AG08396 (cell line): Measurements from ENCODE around the gene LNPEP.

Source experiments
- DNase-seq: peaks from one replicate; pipeline ENCODE4 v3.0.0; 2012; ENCODE audit warnings: low spot score, mixed read lengths

The LNPEP gene

DNA sequence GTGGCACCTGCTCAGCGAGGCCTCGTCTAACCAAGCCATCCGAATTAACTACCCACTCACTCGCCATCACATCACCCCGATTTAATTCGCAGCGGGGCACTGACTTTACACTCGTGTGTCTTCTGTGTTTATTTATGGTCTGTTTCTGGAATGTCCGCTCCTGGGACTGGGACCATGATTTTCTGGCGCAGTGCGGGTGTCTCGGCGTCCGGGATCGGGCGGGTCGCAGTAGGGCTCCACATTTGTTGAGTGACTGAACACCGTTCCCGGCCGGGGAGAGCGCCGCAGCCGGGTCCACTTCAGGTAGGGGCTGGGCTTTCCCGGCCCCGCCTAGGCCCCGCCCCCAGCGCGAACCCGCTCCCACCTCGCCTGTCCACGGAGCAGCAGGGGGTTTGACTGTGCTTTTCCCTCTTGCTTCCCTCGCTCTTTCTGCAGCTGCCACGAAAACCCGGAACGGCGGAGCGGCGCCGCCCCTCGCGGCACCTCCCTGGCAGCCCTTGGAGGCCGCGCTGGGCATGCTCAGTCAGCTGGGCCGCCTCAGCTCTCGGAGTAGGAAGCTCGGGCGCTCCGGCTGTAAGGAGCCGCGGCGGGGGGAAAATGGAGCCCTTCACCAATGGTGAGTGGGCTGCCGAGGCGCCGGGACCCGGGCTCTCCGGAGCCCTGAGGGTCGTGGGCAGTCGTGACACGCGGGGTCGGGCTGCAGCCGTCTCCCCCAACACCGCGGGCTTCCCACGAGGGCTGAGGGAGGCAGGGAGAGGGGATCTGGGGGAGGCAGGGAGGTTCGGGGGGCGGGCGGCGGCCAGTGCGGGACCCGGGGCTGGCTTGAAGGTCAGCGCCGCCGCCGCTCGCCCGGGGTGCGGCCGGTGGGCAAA lies at the start of gene LNPEP:
TSS of gene LNPEP (plus strand) at position 522 of the 872 bp plus-strand sequence. CDS start at position 598, 76 bp downstream.
- DNase-seq = peak; percentile 92

DNA sequence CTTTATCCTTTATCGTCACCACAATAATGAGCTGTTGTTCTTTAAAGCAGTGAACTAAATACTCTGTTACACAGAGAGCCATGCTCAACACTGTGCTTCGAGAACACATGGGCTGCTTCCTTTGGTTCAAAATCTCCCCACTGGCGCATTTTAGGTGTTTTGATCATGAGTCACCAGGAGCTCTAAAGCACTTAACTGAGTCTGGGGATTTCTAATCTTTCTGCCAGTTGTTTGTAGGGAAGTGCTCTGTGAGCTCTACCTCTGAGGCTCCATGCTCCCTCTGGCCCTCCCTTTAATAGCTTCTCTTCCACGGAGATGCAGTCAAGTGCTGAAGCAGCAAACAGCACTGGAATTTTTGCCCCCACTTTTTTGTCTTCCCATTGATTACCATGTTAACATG lies 42.5 kb upstream of the LNPEP start:
- no peak for DNase-seq

DNA sequence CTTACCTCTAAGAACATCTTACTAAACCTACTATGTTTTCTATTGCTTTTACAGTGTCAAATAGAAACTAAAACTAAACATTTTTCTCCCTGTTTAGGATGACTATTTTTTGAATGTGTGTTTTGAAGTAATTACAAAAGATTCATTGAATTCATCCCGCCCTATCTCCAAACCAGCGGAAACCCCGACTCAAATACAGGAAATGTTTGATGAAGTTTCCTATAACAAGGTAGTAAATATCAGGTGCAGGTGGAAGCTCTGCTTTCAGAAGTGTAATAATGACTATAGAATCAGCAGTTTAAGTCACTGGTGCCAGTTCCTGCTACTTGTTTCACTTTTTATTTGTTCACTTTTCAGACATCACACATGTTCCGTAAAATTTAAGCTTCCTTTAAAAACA lies 39.6 kb upstream of the LNPEP start:
- DNase-seq = no peak

DNA sequence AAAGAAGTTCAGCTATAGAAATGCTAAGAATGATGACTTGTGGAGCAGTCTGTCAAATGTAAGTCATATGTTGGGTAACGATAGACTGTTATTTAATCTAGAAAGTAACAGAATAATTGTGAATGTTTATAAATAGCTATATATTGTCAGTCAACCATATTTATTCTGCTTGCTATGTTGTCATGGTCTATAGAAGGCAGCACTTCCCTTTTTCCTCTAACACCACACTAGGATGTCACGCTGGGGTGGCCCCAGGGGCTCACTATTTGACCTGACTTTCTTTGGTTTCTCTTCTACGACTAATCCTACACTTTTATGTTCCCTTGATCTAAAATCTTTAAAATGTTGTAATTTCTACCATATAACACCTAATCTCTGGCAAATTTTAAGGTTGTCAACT lies 39.1 kb upstream of the LNPEP start:
- no peak for DNase-seq

DNA sequence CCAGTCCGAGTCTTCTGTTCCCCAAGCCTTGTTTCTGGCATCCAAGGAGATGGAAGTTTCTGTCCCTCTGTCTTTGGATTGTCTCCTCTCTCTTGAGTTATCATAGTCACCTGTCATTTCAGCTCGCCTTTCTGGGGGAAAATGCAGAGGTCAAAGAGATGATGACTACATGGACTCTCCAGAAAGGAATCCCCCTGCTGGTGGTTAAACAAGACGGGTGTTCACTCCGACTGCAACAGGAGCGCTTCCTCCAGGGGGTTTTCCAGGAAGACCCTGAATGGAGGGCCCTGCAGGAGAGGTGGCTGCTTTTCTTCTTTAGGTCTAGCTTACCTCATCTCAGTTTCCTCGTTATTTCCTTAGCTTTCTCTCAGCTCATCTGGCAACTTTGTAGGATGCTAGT lies 34.5 kb upstream of the LNPEP start:
- no peak for DNase-seq

DNA sequence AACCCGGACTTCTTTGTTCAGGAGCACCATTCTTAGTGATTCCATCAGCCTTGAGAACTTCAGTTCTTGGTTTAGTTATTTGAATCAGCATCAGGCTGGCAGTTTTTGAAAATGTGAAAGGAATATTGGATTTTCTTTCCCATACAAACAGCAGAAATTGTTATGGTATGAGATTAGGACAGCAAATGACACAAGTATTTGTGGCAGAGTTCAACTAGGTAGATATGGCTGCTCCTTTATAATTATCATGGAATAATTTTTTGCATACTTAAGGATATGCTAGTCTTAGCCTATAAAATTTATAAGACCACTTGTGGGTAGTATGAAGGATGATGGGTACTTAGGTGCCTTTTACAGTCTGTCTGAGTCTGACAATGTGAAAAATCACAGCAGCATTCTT lies 34.0 kb upstream of the LNPEP start:
- DNase-seq = no peak

DNA sequence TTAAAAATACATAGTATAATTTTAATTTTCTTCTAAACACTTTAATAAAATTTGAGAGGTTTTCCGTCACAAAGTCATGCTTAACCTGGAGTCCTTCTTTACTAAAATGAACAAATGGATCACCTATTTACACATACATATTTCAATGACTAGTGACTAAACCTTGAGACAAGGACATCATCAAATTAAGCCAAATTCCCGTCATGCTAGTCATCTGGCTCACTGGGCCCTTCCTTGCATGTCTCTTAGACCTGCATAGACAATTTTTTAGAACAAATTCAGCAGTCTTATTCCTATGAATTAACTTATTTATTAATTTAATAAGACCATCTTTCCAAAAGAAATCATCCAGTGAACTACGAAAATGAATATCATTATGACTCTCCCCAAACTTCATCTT lies 33.0 kb upstream of the LNPEP start:
- no peak for DNase-seq

DNA sequence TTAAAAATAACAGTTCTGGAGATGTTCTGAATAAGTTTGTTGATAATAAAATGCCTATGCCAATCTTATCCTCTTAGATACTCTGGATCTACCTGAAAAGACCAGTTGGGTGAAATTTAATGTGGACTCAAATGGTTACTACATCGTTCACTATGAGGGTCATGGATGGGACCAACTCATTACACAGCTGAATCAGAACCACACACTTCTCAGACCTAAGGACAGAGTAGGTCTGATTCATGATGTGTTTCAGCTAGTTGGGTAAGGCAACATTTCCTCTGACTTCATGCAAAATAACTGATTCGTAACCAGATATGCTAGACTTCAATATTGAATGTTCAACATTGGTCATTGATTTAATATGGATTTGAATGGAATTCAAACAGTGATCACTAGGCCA lies 32.6 kb upstream of the LNPEP start:
- DNase-seq = no peak

DNA sequence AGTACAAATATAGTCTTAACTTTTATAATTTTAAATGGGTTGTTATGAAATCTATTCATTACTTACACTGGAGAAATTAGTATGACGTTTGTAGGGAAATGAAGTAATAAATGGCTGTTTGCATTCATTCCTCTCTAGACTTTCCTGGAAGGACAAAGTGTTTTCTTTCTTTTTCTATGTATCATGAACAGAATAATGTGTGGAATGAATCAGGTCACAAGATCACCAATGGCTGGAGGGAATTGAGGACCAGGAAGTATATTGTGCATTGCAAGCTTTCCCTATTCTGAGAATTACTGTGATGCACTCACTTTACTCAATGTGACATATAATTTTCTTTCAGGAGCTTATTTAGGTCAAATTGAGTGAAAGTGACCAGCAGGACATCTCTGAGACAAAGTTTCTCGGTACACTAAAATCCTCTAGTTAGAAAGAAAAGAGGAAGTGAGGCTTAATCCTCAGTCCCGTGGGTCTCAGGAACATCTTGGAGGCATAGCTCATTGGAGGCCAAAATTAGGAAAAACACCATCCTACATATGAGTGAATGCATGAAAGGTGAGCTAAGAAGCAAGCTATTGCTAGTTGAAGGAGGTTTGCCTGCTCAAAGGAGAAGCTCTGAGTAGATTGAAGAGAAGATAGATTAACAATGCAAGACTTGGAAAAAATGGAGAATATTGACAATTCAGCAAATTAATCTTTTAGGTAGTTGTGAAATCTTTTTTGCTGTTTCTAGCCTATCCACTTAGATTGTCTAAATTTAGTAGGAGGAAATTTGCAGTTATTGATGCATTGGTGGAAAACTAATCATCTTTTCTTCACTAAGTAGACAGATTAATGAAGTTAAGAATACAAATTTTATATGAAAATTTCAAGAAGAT lies 31.6 kb upstream of the LNPEP start:
- no peak for DNase-seq

DNA sequence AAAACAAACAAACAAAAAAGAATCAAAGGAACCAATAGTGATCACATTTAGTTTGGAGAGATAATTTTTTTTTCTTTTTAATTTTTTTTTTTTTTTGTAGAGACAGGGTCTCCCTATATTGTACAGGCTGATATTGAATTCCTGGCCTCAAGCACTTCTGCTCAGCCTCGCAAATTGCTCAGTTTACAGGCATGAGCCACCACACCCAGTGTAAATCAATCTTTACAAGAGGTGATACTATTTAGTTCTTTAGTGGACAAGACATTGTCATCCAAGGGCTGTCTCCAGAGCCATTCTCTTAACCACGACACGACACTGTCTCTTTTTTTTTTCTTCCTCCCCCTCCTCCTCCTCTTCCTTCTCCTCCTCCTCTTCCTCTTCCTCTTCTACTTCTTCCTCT lies 30.0 kb upstream of the LNPEP start:
- no peak for DNase-seq

DNA sequence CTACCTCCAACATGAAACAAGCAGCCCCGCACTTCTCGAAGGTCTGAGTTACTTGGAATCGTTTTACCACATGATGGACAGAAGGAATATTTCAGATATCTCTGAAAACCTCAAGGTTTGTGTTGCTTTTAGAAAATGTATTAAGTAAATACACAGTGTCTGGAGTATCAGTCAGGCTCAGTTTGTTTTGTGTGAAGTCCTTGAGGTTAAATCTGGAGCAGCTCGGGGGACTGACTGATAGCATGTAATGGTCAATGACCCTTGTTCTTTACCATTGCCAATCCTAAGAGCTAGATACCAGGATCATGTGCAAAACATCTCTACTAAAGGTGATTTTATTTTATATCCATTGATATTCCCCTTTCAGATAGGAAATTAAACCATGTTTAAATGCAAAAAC lies 26.9 kb upstream of the LNPEP start:
- DNase-seq = no peak

DNA sequence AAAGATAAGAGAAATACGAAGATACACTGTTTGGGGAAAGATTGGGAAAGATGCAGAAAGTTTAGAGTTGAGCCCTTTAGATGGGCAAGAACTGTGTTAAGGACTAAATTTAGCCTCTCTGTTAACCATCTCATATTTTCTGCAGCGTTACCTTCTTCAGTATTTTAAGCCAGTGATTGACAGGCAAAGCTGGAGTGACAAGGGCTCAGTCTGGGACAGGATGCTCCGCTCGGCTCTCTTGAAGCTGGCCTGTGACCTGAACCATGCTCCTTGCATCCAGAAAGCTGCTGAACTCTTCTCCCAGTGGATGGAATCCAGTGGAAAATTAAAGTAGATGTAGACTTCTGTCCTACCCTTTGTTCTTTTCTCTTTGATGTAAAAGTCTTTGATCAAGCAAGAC lies 26.4 kb upstream of the LNPEP start:
- DNase-seq = no peak

DNA sequence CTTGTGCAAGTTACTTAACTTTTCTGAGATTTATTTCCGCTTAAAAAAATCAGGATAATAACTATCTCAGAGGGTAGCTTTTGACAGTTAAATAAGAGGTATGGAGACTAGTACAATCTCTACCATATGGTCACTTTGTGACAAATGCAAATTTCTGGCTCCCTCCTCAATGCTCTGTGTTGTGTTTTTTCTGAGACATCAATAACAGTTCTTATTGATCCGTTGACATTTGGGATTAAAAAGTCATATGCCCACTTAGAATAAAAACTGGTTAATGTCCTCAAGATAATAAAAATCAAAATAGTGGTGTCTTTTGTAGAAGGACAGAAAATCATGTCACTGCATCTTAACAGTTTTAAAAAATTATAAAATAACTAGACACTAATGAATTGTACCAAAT lies 24.7 kb upstream of the LNPEP start:
- no peak for DNase-seq

DNA sequence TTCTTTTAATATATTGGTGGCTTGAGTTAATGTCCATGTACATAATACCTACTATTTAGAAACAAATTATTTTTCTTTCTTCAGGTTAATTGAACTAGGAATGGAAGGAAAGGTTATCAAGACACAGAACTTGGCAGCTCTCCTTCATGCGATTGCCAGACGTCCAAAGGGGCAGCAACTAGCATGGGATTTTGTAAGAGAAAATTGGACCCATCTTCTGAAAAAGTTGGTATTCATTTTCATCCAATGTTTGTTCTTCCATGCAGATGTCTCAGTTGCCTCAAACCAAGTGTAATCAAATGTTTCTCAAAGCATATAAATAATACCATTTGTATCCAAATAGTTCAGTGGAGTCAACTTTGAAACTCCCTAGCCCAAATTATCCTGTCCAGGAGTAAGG lies 22.6 kb upstream of the LNPEP start:
- no peak for DNase-seq

DNA sequence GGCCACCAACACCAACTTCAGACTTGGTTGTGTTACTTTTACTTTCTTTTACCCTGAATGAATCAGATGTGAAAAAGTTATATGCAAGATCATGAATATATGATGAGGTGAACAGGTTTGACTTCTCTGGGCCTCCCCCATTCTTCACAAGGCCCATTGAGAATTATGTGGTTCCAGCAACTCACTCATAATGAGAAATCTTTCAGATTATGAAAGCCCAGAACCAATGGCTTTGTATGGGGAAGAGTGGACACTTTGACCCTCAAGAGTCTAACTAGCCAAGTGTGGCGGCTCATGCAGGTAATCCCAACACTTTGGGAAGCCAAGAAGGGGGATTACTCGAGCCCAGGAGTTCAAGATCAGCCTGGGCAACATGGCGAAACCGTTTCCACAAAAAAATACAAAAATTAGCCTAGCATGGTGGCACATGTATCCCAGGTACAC lies 16.1 kb upstream of the LNPEP start:
- no peak for DNase-seq

DNA sequence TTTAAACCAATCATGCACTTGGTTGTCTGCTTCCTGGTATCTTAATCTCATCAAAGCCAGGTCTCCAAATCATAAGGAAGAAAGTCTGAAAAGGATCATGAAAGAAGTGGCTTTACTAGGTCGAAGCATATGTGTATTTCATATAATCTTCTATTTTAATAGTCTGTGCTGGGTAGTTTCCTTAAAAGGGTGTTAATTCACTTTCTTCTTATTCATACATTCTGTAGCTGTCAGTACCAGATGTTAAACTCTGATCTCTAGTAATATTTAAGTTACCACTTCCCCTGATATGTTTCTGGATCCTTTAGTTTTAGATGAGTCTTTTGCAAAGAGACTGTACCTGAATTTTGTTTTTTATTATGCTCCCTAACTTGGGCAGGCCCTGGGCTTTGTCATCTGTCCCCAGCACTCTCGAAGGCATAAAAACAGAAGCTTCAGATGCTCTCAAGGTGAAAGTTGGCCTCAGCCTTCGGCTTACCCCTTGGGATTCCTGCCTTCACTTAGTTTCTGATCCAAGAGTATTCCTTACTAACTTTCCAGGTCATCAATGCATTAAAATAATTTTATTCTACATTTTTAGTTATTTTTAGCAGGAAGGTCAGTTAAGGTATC lies 15.0 kb upstream of the LNPEP start:
- no peak for DNase-seq

DNA sequence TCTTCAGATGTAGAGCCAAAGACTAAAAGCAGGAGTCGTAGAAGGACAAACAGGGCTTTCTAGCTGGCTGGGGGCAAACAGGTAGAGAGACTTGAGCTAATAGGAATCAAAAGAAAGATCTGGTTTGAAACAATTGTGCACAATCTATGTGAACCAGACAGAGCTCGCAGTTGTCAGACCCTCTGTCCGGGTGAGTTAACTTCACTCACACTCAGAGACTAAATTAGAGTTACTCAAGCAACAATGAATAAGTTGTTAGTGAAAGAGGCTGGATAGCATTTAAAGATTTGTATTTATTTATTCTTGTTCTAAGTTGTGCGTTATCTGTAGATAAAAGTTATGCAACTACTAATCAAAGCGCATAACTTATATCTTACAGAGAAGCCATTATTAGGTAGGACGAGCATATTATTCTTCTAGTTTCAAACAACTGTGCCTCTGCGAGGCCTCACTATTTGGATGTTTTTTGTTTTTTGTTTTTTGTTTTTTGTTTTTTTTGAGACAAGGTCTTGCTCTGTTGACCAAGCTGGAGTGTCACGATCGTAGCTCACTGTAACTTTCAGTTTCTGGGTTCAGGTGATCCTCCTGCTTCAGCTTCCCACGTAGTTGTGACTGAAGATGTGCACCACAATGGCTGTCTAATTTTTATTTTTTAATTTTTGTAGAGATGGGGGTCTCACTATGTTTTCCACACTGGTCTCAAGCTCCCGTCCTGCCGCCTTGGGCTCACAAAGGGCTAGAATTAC lies 13.2 kb upstream of the LNPEP start:
- no peak for DNase-seq

DNA sequence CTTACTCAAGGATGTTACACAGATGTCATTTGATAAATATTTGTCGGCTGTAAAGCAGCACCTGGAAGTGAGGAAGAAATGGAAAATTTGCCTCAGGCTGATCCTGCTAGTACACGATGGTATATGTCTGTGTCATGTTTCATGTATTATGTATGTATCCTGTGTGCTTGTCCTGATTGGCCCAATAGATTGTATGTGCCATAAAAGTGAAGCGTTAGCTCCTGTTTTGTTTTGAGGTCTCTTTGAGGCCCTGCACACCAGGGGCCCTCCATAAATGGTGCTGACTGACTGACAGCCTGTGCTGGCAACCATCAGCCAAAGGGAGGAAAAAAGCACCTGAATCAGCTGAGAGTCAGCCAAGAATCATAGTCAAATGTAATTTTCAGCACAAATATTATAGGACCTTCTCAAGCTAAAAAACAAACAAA lies 11.8 kb upstream of the LNPEP start:
- DNase-seq = no peak

DNA sequence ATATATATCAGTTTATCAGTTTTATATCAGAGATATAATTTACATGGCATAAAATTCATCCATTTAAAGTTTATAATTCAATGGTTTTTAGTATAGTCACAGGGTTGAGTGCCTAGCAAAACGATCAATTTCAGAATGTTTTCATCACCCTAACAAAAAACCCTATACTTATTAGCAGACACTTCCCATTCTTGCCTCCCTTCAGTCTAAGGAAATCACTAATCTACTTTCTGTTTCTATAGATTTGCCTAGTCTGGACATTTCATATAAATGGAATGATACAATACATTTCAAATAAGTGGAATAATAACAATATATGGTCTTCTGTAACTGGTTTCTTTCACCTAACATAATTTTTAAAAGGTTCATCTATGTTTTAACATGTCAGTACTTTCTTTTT lies 9.6 kb upstream of the LNPEP start:
- no peak for DNase-seq

DNA sequence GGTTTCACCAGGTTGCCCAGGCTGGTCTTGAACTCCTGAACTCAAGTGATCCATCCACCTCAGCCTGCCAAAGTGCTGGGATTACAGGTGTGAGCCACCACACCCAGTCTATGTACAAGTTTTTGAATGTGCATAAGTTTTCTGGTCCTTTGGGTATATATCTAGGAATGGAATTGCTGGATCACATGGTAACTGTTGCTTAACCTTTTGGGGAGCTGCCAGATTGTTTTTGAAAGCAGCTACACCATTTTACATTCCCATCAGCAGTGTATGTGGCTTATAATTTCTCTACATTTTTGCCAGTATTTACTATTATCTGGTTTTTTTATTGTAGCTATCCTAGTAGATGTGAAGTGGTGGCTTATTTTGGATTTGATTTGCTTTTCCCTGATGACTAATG lies 8.9 kb upstream of the LNPEP start:
- no peak for DNase-seq

DNA sequence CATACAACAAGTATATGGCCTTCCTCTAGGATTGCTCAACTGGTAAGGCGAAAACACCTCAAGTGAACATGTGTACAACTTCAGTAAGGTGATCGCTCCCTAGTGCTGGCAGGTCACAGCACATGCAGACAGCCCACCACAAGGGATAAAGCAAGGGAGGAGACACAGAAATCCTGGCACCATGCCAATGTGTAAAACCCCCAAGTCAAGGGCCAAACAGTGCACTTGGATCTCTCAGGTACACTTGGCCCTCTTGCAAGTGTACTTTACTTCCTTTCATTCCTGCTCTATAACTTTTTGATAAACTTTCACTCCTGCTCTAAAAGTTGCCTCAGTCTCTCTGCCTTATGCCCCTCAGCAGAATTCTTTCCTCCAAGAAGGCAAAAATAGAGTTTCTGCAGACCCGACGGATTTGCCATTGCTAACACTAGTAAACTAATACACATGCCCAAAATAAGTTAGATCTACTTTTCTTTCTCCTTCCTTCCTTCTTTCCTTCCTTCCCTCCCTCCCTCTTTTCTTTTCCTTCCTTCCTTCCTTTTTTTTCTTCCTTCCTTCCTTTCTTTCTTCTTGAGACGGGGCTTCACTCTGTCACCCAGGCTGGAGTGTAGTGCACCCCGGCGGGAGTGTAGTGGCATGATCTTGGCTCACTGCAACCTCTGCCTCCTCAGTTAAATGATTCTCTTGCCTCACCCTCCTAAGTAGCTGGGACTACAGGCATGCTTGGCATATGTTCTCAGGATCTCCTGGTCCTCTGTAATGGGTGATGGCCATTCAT lies 6.8 kb upstream of the LNPEP start:
- DNase-seq = no peak
